DOHH2 (cell line): ENCODE measurements around the gene MELTF.

Experiments used
- H3F3A ChIP-seq: fragments of 200-600 bp; sonication (generic), shearing (Covaris generic); 2 replicates; pipeline ENCODE4 v1.6.0; 2016; ENCODE audit warnings: antibody characterized with exemption, mild to moderate bottlenecking; ENCODE audit not compliant: control insufficient read depth, insufficient read depth
- H3K27ac ChIP-seq: fragments of 200-600 bp; sonication (generic); 2 replicates; pipeline ENCODE4 v1.5.1; 2014; ENCODE audit warnings: low read depth, mild to moderate bottlenecking, low read length, moderate library complexity
- H3K27me3 ChIP-seq: fragments of 200-600 bp; sonication (generic); 2 replicates; pipeline ENCODE4 v1.6.1; 2014; ENCODE audit warnings: mild to moderate bottlenecking, low read length, mixed read lengths; ENCODE audit not compliant: control insufficient read depth
- H3K36me3 ChIP-seq: fragments of 200-600 bp; sonication (generic); 2 replicates; pipeline ENCODE4 v1.6.1; 2014; ENCODE audit warnings: mild to moderate bottlenecking, low read length, moderate library complexity, mixed read lengths; ENCODE audit not compliant: control insufficient read depth
- H3K4me1 ChIP-seq: fragments of 200-600 bp; sonication (generic); 2 replicates; pipeline ENCODE4 v1.6.1; 2014; ENCODE audit warnings: mild to moderate bottlenecking, low read length, mixed read lengths; ENCODE audit not compliant: control insufficient read depth
- H3K4me2 ChIP-seq: fragments of 200-600 bp; sonication (generic); 2 replicates; pipeline ENCODE4 v1.6.0; 2014; ENCODE audit warnings: mild to moderate bottlenecking, low read length, moderate library complexity
- H3K4me3 ChIP-seq: fragments of 200-600 bp; sonication (generic); 2 replicates; pipeline ENCODE4 v1.5.1; 2014; ENCODE audit warnings: mild to moderate bottlenecking, low read length, mixed read lengths
- H3K79me2 ChIP-seq: fragments of 200-600 bp; sonication (generic); 2 replicates; pipeline ENCODE4 v1.6.1; 2014; ENCODE audit warnings: mild to moderate bottlenecking, low read length, mixed read lengths; ENCODE audit not compliant: control insufficient read depth
- H3K9me2 ChIP-seq: fragments of 200-600 bp; sonication (generic); replicated peaks from 2 replicates; pipeline ENCODE4 v1.6.1; 2014; ENCODE audit warnings: mild to moderate bottlenecking, low read length, mixed read lengths; ENCODE audit not compliant: control insufficient read depth
- H3K9me3 ChIP-seq: fragments of 200-600 bp; sonication (generic); 2 replicates; pipeline ENCODE4 v1.6.1; 2014; ENCODE audit warnings: antibody characterized with exemption, low read length, mixed read lengths; ENCODE audit not compliant: control insufficient read depth, insufficient read depth
- H4K20me1 ChIP-seq: fragments of 200-600 bp; sonication (generic); 2 replicates; pipeline ENCODE4 v1.6.0; 2014; ENCODE audit warnings: low read depth, mild to moderate bottlenecking, antibody characterized with exemption, low read length, moderate library complexity; ENCODE audit not compliant: control insufficient read depth, insufficient read depth
- EZH2phosphoT487 ChIP-seq: fragments of 200-600 bp; sonication (generic); IDR thresholded peaks from 2 replicates; pipeline ENCODE4 v1.6.1; 2017; ENCODE audit warnings: borderline replicate concordance, mild to moderate bottlenecking, antibody characterized with exemption, low read length, moderate library complexity, mixed read lengths
- TF ChIP-seq, protein P1 (sequence below): fragments of 200-600 bp; sonication (generic); IDR thresholded peaks from one replicate; pipeline ENCODE4 v1.5.1; 2014; ENCODE audit warnings: antibody characterized with exemption, mild to moderate bottlenecking, low read depth, low read length; ENCODE audit not compliant: poor library complexity, severe bottlenecking

MELTF gene

DNA sequence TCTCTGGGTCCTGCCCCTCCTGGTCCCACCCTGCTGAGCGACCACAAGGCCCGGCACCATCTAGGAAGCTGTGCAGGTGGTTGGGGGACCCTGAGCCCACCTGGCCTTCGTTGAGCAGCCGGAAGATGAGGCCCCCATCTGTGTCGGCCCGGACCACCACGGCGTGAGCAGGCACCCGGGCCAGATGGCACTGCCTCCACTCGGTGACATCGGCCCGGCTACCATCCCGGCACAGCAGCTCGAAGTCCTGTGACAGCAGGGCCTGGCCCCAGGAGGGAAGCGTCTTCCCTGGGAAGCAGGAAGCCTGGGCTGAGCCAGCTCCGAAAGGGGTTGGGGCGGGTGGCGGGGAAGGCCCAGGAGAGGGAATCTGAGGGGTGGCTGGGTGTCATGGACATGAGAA, 12.6 kb downstream of the MELTF start:
- H3F3A ChIP-seq: no peaks in the 10 kb centered on the region
- no peak overlapping the region for H3K4me3 ChIP-seq
- H3K4me1 ChIP-seq: peaks cover under 1% of the 10 kb centered on the region
- peaks cover 13% of the 10 kb centered on the region for H3K27me3 ChIP-seq
- H3K79me2 ChIP-seq: no peaks in the 10 kb centered on the region
- TF ChIP-seq, protein P1, sequence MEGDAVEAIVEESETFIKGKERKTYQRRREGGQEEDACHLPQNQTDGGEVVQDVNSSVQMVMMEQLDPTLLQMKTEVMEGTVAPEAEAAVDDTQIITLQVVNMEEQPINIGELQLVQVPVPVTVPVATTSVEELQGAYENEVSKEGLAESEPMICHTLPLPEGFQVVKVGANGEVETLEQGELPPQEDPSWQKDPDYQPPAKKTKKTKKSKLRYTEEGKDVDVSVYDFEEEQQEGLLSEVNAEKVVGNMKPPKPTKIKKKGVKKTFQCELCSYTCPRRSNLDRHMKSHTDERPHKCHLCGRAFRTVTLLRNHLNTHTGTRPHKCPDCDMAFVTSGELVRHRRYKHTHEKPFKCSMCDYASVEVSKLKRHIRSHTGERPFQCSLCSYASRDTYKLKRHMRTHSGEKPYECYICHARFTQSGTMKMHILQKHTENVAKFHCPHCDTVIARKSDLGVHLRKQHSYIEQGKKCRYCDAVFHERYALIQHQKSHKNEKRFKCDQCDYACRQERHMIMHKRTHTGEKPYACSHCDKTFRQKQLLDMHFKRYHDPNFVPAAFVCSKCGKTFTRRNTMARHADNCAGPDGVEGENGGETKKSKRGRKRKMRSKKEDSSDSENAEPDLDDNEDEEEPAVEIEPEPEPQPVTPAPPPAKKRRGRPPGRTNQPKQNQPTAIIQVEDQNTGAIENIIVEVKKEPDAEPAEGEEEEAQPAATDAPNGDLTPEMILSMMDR: no peak
- TF ChIP-seq EZH2phosphoT487: no peak
- H3K4me2 ChIP-seq: no peak overlapping the region
- H4K20me1 ChIP-seq: 0 out of 2 replicates have a peak, but pooled peaks cover 4% of the 10 kb centered on the region
- H3K9me3 ChIP-seq: no peaks in the 10 kb centered on the region
- H3K27ac ChIP-seq: no peak overlapping the region
- no peaks in the 10 kb centered on the region for H3K9me2 ChIP-seq
- no peaks in the 10 kb centered on the region for H3K36me3 ChIP-seq

DNA sequence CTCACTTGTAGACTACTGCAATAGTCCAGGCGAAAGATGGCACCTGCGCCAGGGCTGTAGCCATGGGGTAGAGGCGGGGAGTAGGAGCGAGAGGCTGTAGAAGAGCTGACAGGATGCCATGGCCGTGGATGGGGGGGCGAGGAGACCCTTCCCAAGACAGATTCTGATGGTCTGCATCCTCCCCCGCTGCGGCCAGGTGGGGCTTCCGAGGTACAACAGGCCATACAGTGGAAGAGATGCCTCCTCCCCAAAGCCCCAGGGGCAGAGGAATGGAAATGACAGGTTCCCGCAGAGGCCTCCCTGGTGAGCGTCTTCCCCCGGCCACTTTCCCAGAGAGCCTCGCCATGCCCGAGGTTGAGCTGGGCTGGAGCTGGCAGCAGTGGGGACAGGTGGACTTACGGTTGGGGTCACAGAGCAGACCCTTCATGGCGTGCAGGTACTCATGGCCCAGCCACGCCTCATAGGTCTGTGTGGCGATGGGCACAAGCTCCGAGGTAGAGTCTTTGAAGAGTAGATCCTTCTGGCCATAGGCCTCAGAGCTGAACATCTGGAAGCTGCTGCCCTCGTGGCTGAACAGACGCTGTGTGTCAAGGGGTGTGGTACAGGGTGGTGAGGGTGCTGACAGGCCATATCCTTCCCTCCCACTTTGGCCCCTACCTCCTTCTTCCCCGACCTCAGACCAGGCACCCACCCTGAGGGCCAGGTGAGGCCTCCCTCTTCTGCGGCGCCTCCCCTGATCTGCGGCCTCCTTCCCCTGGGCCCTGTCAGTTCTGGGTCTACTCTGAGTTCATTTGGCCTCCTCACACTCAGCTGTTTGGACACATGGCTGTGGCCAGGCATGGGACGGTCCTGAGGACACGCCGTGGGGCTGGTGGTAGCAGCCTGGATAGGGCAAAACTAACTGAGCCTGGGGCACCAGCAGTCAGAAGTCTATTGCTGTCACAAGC, 13.6 kb downstream of the MELTF start:
- Histone ChIP-seq H3K9me2 (no peaks in the 10 kb centered on the region), H3K79me2 (no peaks in the 10 kb centered on the region), H4K20me1 (no peaks in the 10 kb centered on the region), H3K4me2 (no peak overlapping the region), H3F3A (no peaks in the 10 kb centered on the region), H3K9me3 (no peaks in the 10 kb centered on the region), H3K4me3 (no peak overlapping the region), H3K4me1 (no peaks in the 10 kb centered on the region), H3K36me3 (no peaks in the 10 kb centered on the region), H3K27me3 (peaks cover 6% of the 10 kb centered on the region; the same call in 1 of the 2 replicates), H3K27ac (no peak overlapping the region)
- TF ChIP-seq EZH2phosphoT487: no peak
- TF ChIP-seq, protein P1: no peak

DNA sequence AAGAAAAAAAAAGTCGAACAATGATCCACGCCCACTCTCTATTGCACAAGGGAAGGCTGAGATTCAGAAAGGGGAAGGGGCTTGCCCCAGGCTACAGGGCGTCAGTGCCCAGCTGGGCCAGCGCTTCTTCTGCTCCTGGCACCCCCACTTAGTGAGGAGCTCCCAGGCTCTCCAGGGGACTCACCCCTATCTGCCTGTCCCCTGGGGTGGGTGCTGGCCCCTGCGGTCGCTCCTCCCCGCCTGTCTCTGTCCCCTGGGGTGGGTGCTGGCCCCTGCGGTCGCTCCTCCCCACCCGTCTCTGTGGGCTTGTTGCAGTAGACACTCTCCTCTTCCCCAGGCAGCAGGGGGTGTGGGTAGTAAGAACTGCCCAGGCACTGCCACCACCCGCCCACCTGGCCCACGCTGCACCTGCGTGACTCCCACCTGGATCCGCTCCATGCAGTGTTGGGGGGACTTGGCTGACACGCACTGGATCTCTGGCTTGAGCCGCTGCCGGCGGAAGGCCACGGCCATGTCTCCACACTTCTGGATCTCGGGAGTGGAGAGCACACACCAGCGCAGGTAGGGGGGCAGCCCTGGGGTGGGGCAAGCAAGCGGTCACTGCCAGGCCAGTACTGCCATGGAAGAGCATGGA, 14.6 kb downstream of the MELTF start:
- Histone ChIP-seq H3K27me3 (peaks cover under 1% of the 10 kb centered on the region; the same call in 1 of the 2 replicates), H4K20me1 (no peaks in the 10 kb centered on the region), H3K4me2 (no peak overlapping the region), H3K9me2 (no peaks in the 10 kb centered on the region), H3F3A (no peaks in the 10 kb centered on the region), H3K79me2 (no peaks in the 10 kb centered on the region), H3K4me3 (no peak overlapping the region), H3K27ac (no peak overlapping the region), H3K36me3 (no peaks in the 10 kb centered on the region), H3K9me3 (no peaks in the 10 kb centered on the region), H3K4me1 (no peaks in the 10 kb centered on the region)
- TF ChIP-seq EZH2phosphoT487: no peak
- TF ChIP-seq, protein P1: no peak
